ENCODE measurements around the gene TPPP.
"Not testable (repeated sequence)": the region's sequence is repeated elsewhere in the genome, so short reads cannot be mapped to it uniquely, and the experiment has no call there.

The TPPP gene

DNA sequence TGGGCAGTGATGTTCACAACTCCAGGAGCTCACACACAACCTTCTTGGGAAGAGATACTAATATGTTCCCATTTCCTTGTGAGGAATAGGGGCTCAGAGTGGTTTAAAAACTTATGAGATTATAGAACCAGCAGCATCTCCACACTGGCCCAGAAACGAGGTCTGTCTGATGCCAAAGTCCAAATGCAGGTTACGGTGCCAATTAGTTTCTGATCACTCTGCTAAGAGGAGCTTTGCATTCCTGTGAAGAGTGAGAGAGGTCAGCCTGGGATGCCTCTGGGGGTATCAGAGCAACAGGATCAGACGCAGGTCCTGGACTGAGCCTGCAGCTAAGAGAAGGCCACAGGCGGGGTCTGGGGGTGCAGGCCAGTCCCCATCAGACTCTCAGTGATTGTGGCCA, 30.2 kb upstream of the TPPP start:
- H2AFZ ChIP-seq (ENCODE audit: low read length); H3K36me3 ChIP-seq (ENCODE audit: insufficient read depth, low read length); H3K9ac ChIP-seq (ENCODE audit: low read depth, low read length, poor library complexity, severe bottlenecking); H3K4me2 ChIP-seq (ENCODE audit: low read depth, low read length, poor library complexity, severe bottlenecking); H3K27me3 ChIP-seq (ENCODE audit: insufficient read depth, low read length, poor library complexity, severe bottlenecking); H3K9me3 ChIP-seq (ENCODE audit: insufficient read depth, low read depth, low read length); H3K4me1 ChIP-seq (ENCODE audit: insufficient read depth, low read length, poor library complexity, severe bottlenecking); H3K4me3 ChIP-seq (ENCODE audit: low read length, poor library complexity, severe bottlenecking); H4K20me1 ChIP-seq (ENCODE audit: insufficient read depth, low read length, poor library complexity, severe bottlenecking); H3F3A ChIP-seq (ENCODE audit: low read depth); H3K79me2 ChIP-seq (ENCODE audit: insufficient read depth, low read length); H3K9me2 ChIP-seq (replicated peaks; ENCODE audit: low read depth, low read length): not testable (repeated sequence)

DNA sequence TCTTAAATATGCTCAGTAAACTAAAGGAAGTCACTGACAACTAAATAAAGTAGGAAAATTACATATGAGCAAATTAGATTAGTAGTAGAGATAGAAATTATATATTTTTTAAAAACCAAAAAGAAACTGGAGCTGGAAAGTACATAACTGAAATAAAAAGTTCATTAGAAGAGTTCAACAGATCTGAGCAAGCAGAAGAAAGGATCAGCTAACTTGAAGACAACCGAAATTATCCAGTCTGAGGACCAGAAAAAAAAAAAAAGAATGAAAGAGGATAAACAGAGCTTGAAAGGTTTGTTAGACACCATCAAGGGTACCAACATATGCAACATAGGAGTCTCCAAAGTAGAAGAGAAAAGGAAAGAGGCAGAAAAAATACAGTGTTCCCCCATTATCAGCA, 26.2 kb upstream of the TPPP start:
- not testable (repeated sequence) for H3K4me3 ChIP-seq (ENCODE audit: low read length, poor library complexity, severe bottlenecking); H3K4me1 ChIP-seq (ENCODE audit: insufficient read depth, low read length, poor library complexity, severe bottlenecking); H3K9me3 ChIP-seq (ENCODE audit: insufficient read depth, low read depth, low read length); H3K9me2 ChIP-seq (replicated peaks; ENCODE audit: low read depth, low read length); H2AFZ ChIP-seq (ENCODE audit: low read length); H3K27me3 ChIP-seq (ENCODE audit: insufficient read depth, low read length, poor library complexity, severe bottlenecking); H3K79me2 ChIP-seq (ENCODE audit: insufficient read depth, low read length); H3F3A ChIP-seq (ENCODE audit: low read depth); H3K9ac ChIP-seq (ENCODE audit: low read depth, low read length, poor library complexity, severe bottlenecking); H4K20me1 ChIP-seq (ENCODE audit: insufficient read depth, low read length, poor library complexity, severe bottlenecking); H3K36me3 ChIP-seq (ENCODE audit: insufficient read depth, low read length); H3K4me2 ChIP-seq (ENCODE audit: low read depth, low read length, poor library complexity, severe bottlenecking)

DNA sequence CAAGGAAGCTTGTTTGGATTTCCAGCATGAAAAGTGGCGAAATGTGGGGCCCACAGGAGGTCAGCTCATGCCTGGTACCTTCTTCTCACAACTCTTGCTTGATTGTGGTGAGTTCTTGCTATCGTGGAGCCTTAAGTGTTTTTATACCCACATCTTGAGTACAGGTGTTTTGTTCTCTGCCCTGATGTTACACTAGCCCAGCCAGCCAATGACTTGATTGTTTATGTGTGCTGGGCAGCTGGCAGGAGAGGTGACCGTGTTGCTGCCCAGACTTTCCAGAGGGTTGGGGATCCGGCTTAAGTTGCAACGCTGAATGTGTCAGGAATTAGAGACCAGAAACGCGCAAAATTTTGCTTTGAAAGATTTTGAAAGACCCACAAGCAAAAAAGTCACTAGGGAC, 24.0 kb upstream of the TPPP start:
- Histone ChIP-seq H3K4me1 (ENCODE audit: insufficient read depth, low read length, poor library complexity, severe bottlenecking) (no peaks in the 10 kb centered on the region), H3K9me2 (replicated peaks; ENCODE audit: low read depth, low read length) (no peaks in the 10 kb centered on the region), H3K9me3 (ENCODE audit: insufficient read depth, low read depth, low read length) (peaks cover 3% of the 10 kb centered on the region; the same call in 1 of the 2 replicates), H3F3A (ENCODE audit: low read depth) (no peaks in the 10 kb centered on the region), H3K9ac (ENCODE audit: low read depth, low read length, poor library complexity, severe bottlenecking) (no peak overlapping the region), H3K4me2 (ENCODE audit: low read depth, low read length, poor library complexity, severe bottlenecking) (no peak overlapping the region), H2AFZ (ENCODE audit: low read length) (no peak overlapping the region), H3K4me3 (ENCODE audit: low read length, poor library complexity, severe bottlenecking) (no peak overlapping the region), H4K20me1 (ENCODE audit: insufficient read depth, low read length, poor library complexity, severe bottlenecking) (no peaks in the 10 kb centered on the region), H3K79me2 (ENCODE audit: insufficient read depth, low read length) (no peaks in the 10 kb centered on the region), H3K27me3 (ENCODE audit: insufficient read depth, low read length, poor library complexity, severe bottlenecking) (no peaks in the 10 kb centered on the region), H3K36me3 (ENCODE audit: insufficient read depth, low read length) (no peaks in the 10 kb centered on the region)
- TF ChIP-seq, protein P1, sequence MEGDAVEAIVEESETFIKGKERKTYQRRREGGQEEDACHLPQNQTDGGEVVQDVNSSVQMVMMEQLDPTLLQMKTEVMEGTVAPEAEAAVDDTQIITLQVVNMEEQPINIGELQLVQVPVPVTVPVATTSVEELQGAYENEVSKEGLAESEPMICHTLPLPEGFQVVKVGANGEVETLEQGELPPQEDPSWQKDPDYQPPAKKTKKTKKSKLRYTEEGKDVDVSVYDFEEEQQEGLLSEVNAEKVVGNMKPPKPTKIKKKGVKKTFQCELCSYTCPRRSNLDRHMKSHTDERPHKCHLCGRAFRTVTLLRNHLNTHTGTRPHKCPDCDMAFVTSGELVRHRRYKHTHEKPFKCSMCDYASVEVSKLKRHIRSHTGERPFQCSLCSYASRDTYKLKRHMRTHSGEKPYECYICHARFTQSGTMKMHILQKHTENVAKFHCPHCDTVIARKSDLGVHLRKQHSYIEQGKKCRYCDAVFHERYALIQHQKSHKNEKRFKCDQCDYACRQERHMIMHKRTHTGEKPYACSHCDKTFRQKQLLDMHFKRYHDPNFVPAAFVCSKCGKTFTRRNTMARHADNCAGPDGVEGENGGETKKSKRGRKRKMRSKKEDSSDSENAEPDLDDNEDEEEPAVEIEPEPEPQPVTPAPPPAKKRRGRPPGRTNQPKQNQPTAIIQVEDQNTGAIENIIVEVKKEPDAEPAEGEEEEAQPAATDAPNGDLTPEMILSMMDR (conservative IDR thresholded peaks at IDR 0.05; ENCODE audit: low read length): no peak
- TF ChIP-seq EZH2phosphoT487 (IDR thresholded peaks at IDR 0.05; ENCODE audit: borderline replicate concordance): no peak

DNA sequence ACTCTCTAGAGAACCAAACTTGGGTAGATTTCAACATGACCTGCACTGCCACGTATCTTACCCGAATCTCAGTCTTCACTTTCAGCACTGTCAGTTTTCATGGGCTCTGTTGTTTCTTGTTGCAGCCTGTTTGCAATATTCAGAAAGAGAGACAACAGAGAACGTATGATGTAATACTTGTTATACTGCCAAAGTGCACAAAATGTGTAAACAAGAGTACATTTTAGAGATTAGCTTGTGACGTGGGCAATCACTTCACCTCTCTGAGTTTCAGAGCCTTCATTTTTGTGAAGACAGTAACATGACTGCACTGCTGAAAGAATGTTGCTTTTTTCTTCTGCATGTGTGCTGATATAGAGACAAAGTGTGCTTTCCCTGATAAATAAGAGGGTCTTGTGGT, 23.6 kb upstream of the TPPP start:
- not testable (repeated sequence) for H3K9me2 ChIP-seq (replicated peaks; ENCODE audit: low read depth, low read length); H3K27me3 ChIP-seq (ENCODE audit: insufficient read depth, low read length, poor library complexity, severe bottlenecking); H3K9me3 ChIP-seq (ENCODE audit: insufficient read depth, low read depth, low read length); H3K4me2 ChIP-seq (ENCODE audit: low read depth, low read length, poor library complexity, severe bottlenecking); H2AFZ ChIP-seq (ENCODE audit: low read length); H3K4me3 ChIP-seq (ENCODE audit: low read length, poor library complexity, severe bottlenecking); H3F3A ChIP-seq (ENCODE audit: low read depth); H3K9ac ChIP-seq (ENCODE audit: low read depth, low read length, poor library complexity, severe bottlenecking); H3K79me2 ChIP-seq (ENCODE audit: insufficient read depth, low read length); H4K20me1 ChIP-seq (ENCODE audit: insufficient read depth, low read length, poor library complexity, severe bottlenecking); H3K36me3 ChIP-seq (ENCODE audit: insufficient read depth, low read length); H3K4me1 ChIP-seq (ENCODE audit: insufficient read depth, low read length, poor library complexity, severe bottlenecking)

DNA sequence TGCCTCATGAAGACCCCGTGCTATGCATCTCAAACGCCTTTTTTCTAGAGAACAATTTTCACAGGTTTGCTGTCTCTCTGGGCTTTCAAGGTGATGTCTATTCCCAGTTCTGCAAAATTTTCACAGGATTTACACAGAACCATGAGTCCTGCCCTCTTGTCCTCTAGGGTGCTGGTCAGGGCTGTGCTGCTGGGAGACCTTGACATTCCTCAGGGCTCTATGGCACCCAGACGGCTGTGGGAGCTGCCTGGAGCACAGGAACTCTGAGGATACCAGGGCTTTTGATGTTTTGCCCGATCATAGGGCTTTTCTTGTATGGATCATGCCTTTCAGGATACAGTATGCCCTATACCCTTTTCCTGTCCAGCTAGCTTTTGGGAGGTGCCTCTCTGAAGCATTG, 22.5 kb upstream of the TPPP start:
- H3K9ac ChIP-seq (ENCODE audit: low read depth, low read length, poor library complexity, severe bottlenecking); H3K27me3 ChIP-seq (ENCODE audit: insufficient read depth, low read length, poor library complexity, severe bottlenecking); H3K36me3 ChIP-seq (ENCODE audit: insufficient read depth, low read length); H3K9me3 ChIP-seq (ENCODE audit: insufficient read depth, low read depth, low read length); H3K4me3 ChIP-seq (ENCODE audit: low read length, poor library complexity, severe bottlenecking); H3K4me1 ChIP-seq (ENCODE audit: insufficient read depth, low read length, poor library complexity, severe bottlenecking); H3K9me2 ChIP-seq (replicated peaks; ENCODE audit: low read depth, low read length); H3K79me2 ChIP-seq (ENCODE audit: insufficient read depth, low read length); H4K20me1 ChIP-seq (ENCODE audit: insufficient read depth, low read length, poor library complexity, severe bottlenecking); H3F3A ChIP-seq (ENCODE audit: low read depth); H2AFZ ChIP-seq (ENCODE audit: low read length); H3K4me2 ChIP-seq (ENCODE audit: low read depth, low read length, poor library complexity, severe bottlenecking): not testable (repeated sequence)

DNA sequence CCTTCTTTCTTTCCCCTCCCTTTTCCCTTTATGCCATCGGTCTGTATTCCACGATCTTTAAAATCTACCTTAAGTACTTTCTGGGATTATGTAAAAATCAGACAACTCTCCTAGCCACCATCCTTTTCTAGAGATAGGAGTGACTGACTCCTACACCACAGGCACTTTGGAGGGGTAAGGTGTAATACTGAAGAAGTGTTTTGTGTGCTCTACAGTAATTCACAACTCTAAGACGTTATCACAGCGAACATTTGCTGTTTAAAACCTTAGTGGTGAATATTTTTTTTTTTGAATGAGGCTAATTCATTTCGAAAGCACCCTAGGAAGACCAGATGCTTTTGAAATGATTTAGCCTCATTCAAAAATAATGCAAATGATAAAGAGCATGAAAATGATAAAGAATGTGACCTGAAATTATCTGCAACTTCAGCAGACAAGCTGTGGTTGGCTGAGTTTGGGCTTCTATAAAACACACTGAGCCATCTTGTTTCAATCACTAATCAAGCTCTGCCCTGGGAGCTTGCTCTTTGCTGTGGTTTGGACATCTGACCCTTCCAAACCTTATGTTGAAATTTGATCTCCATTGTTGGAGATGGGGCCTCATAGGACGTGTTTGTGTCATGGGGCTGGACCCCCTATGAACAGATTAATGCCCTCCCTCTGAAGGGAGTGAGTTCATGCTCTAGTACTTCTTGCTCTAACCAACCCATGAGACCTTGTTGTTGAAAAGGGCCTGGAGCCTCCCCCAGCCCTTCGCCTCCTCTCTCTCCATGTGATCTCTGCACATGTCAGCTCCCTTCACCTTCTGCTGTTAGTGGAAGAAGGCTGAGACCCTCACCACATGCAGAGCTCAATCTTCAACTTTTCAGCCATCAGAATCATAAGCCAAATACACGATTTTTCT, 21.3 kb upstream of the TPPP start:
- not testable (repeated sequence) for H3K4me1 ChIP-seq (ENCODE audit: insufficient read depth, low read length, poor library complexity, severe bottlenecking); H3K4me2 ChIP-seq (ENCODE audit: low read depth, low read length, poor library complexity, severe bottlenecking); H3F3A ChIP-seq (ENCODE audit: low read depth); H3K27me3 ChIP-seq (ENCODE audit: insufficient read depth, low read length, poor library complexity, severe bottlenecking); H3K79me2 ChIP-seq (ENCODE audit: insufficient read depth, low read length); H4K20me1 ChIP-seq (ENCODE audit: insufficient read depth, low read length, poor library complexity, severe bottlenecking); H3K9me3 ChIP-seq (ENCODE audit: insufficient read depth, low read depth, low read length); H2AFZ ChIP-seq (ENCODE audit: low read length); H3K4me3 ChIP-seq (ENCODE audit: low read length, poor library complexity, severe bottlenecking); H3K36me3 ChIP-seq (ENCODE audit: insufficient read depth, low read length); H3K9ac ChIP-seq (ENCODE audit: low read depth, low read length, poor library complexity, severe bottlenecking); H3K9me2 ChIP-seq (replicated peaks; ENCODE audit: low read depth, low read length)

Measured in Loucy (cell line).